RWPE2 (cell line): Measurements from ENCODE around the gene SAMD10.

Experiments used
- ATAC-seq: fragments of 200-7000 bp; cut with Tn5 transposase; 3 replicates; pipeline ENCODE4 v1.9.1; 2021; ENCODE audit warnings: low read depth
- DNase-seq: peaks from one replicate; pipeline ENCODE4 v3.0.0-alpha.2; 2020; ENCODE audit warnings: low spot score
- H3K27ac ChIP-seq: fragments of 450-650 bp; 2 replicates; pipeline ENCODE4 v1.5.1; 2017; ENCODE audit warnings: mild to moderate bottlenecking; ENCODE audit not compliant: poor library complexity, severe bottlenecking
- H3K27me3 ChIP-seq: fragments of 250-450 bp; sonication (Bioruptor Pico); 2 replicates; pipeline ENCODE4 v1.5.1; 2021; ENCODE audit warnings: mild to moderate bottlenecking, moderate library complexity; ENCODE audit not compliant: insufficient read depth, poor library complexity, severe bottlenecking
- H3K36me3 ChIP-seq: fragments of 250-450 bp; sonication (Bioruptor Pico); 2 replicates; pipeline ENCODE4 v1.5.1; 2020; ENCODE audit warnings: low read depth, mild to moderate bottlenecking, moderate library complexity
- H3K4me1 ChIP-seq: fragments of 250-450 bp; sonication (Bioruptor Pico); 2 replicates; pipeline ENCODE4 v1.5.1; 2021; ENCODE audit warnings: mild to moderate bottlenecking, moderate library complexity; ENCODE audit not compliant: insufficient read depth, poor library complexity, severe bottlenecking
- H3K4me3 ChIP-seq: fragments of 250-450 bp; sonication (Bioruptor Pico); 2 replicates; pipeline ENCODE4 v1.5.1; 2021; ENCODE audit warnings: mild to moderate bottlenecking, moderate library complexity; ENCODE audit not compliant: severe bottlenecking
- H3K9me3 ChIP-seq: fragments of 250-450 bp; sonication (Bioruptor Pico); 2 replicates; pipeline ENCODE4 v1.5.1; 2021; ENCODE audit warnings: mild to moderate bottlenecking, moderate library complexity; ENCODE audit not compliant: severe bottlenecking
- TF ChIP-seq, protein P1 (sequence below): fragments of 450-650 bp; IDR thresholded peaks from one replicate; pipeline ENCODE4 v1.5.1; 2017; ENCODE audit warnings: mild to moderate bottlenecking, moderate library complexity; ENCODE audit not compliant: poor library complexity, severe bottlenecking

SAMD10 gene

GRCh38 chr20:63957004-63957689 lies 22.3 kb downstream of the SAMD10 start:
- ATAC-seq (peak; percentile 73), DNase-seq (peak; percentile 87)
- Histone ChIP-seq H3K36me3 (peaks cover 25% of the 10 kb centered on the region), H3K4me1 (peaks cover 14% of the 10 kb centered on the region), H3K27ac (peak overlapping the region; percentile 74), H3K9me3 (no peaks in the 10 kb centered on the region), H3K4me3 (peak overlapping the region; percentile 88), H3K27me3 (no peaks in the 10 kb centered on the region)
- TF ChIP-seq, protein P1, sequence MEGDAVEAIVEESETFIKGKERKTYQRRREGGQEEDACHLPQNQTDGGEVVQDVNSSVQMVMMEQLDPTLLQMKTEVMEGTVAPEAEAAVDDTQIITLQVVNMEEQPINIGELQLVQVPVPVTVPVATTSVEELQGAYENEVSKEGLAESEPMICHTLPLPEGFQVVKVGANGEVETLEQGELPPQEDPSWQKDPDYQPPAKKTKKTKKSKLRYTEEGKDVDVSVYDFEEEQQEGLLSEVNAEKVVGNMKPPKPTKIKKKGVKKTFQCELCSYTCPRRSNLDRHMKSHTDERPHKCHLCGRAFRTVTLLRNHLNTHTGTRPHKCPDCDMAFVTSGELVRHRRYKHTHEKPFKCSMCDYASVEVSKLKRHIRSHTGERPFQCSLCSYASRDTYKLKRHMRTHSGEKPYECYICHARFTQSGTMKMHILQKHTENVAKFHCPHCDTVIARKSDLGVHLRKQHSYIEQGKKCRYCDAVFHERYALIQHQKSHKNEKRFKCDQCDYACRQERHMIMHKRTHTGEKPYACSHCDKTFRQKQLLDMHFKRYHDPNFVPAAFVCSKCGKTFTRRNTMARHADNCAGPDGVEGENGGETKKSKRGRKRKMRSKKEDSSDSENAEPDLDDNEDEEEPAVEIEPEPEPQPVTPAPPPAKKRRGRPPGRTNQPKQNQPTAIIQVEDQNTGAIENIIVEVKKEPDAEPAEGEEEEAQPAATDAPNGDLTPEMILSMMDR, result no peak

GRCh38 chr20:63956664-63957003 lies 22.8 kb downstream of the SAMD10 start:
- ATAC-seq (no peak), DNase-seq (no peak)
- Histone ChIP-seq H3K9me3 (no peaks in the 10 kb centered on the region), H3K27me3 (no peaks in the 10 kb centered on the region), H3K27ac (peak overlapping the region; percentile 74), H3K4me1 (peaks cover 14% of the 10 kb centered on the region), H3K4me3 (peak overlapping the region; percentile 88), H3K36me3 (peaks cover 19% of the 10 kb centered on the region)
- TF ChIP-seq, protein P1, result no peak

DNA sequence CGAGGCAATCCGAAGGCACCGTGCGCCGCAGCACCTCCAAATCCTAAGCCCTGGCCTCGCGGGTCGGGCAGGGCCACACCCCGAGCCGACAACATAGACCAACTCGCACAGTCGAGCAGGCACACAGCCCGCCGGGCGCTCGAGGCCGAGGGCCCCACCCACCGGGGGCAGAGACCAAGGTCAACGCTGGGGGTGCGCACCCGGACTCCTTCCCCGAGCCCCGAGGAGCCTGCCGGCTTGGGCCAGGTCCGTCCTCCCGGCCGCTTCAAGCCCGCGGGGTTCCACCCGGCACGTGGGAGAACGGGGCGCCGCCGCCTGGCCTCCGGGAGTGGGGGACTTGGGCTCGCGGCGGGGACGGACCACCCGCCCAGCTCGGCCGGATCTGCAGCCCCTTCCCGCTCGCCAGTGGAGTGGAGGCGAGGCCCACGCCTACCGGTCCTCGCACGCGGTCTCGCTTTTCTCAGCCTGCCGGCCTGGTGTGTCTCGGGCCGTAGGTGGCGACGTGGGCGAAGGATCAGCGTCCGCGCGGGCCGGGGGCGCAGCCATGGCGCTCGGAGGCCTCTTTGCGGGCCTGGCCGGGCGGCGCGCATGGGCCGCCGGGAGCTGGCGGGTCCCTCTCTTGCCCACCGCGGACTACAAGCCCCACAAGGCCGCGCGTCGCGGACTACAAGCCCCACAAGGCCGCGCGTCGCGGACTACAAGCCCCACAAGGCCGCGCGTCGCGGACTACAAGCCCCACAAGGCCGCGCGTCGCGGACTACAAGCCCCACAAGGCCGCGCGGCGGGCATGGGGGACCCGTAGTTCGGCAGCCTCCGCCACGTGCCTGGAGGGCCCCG lies 23.4 kb downstream of the SAMD10 start, which contains the start of gene UCKL1:
UCKL1 (minus strand) TSS at position 590 of the 837 bp plus-strand sequence; CDS start at position 546, 44 bp downstream.
- Histone ChIP-seq H3K4me3 (peak within 1 kb of the TSS; percentile 88), H3K36me3 (peaks cover 14% of the 10 kb centered on the region), H3K27me3 (no peaks in the 10 kb centered on the region), H3K9me3 (no peaks in the 10 kb centered on the region), H3K4me1 (peaks cover 14% of the 10 kb centered on the region), H3K27ac (peak within 1 kb of the TSS; percentile 74)
- TF ChIP-seq, protein P1, result peak; percentile 70
- DNase-seq (peak; percentile 88), ATAC-seq (peak; percentile 67)

GRCh38 chr20:63955281-63955826 lies 24.1 kb downstream of the SAMD10 start:
- DNase-seq, result peak; percentile 87
- peak overlapping the region; percentile 88 for H3K4me3 ChIP-seq
- H3K9me3 ChIP-seq, result no peaks in the 10 kb centered on the region
- no peak for ATAC-seq
- H3K27ac ChIP-seq, result peak overlapping the region; percentile 74
- TF ChIP-seq, protein P1, result peak; percentile 89
- peaks cover 13% of the 10 kb centered on the region for H3K36me3 ChIP-seq
- H3K27me3 ChIP-seq, result no peaks in the 10 kb centered on the region
- H3K4me1 ChIP-seq, result peaks cover 14% of the 10 kb centered on the region
